GM12892 (cell line): ENCODE results near the gene DAZAP1.

ENCODE experiments used
- POLR2A ChIP-seq: IDR thresholded peaks from 2 replicates; pipeline ENCODE4 v1.6.1; 2011; ENCODE audit warnings: low read depth, low read length, control low read depth
- POLR2AphosphoS5 ChIP-seq: IDR thresholded peaks from 2 replicates; pipeline ENCODE4 v1.6.1; 2011; ENCODE audit warnings: low read depth, low read length, control low read depth
- TAF1 ChIP-seq: IDR thresholded peaks from 2 replicates; pipeline ENCODE4 v1.6.1; 2011; ENCODE audit warnings: low read depth, mild to moderate bottlenecking, control low read depth, low read length, borderline replicate concordance

- no peak for TF ChIP-seq POLR2A
- TF ChIP-seq POLR2AphosphoS5: no peak
- TF ChIP-seq TAF1: no peak
Measured at GRCh38 chr19:1457892-1458291, 50.5 kb downstream of the DAZAP1 start.
